ENCODE data around the gene METTL17. TPM values are rescaled to one million over a fixed set of nuclear protein-coding genes. Genes with fewer than 3 reads are reported as not detected.
"Not testable (repeated sequence)": the region's sequence is repeated elsewhere in the genome, so short reads cannot be mapped to it uniquely, and the experiment has no call there.

Gene METTL17
- total RNA-seq, 1 donor from 2014 or later = 62.7 TPM

DNA sequence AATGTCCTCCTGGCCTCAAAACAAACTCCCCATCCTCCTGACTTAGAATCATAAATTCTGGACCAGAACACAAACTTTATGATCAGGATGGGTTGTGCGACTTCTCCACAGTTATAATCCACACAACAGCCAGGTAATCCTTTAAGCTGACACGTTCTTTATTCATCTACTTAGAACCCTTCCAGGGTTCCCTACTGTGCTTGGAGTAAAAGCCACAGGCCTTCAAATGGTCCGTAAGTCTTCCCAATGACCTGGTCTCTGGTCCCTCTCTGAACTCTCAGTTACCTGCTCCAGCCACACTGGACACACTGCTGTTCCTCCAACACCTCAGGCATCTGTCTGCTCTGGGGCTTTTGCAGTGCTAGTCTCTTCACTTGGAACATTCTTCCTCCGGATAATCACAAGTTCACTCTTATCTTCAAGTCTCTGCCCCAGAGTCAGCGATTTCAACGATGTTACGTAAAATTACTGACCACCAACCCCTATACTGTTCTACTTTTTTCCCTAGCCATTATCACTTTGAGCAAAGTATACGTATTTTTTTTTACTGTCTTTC, 50.7 kb downstream of the METTL17 start:
- no peak overlapping the region for H3K27ac Mint-ChIP-seq (ENCODE audit: unreplicated experiment)
- no peak overlapping the region for H3K4me3 Mint-ChIP-seq (ENCODE audit: unreplicated experiment)
- no peaks in the 10 kb centered on the region for H3K36me3 Mint-ChIP-seq (ENCODE audit: low read depth, unreplicated experiment)
- no peak for DNase-seq (ENCODE audit: low spot score)
- TF ChIP-seq, protein P1, sequence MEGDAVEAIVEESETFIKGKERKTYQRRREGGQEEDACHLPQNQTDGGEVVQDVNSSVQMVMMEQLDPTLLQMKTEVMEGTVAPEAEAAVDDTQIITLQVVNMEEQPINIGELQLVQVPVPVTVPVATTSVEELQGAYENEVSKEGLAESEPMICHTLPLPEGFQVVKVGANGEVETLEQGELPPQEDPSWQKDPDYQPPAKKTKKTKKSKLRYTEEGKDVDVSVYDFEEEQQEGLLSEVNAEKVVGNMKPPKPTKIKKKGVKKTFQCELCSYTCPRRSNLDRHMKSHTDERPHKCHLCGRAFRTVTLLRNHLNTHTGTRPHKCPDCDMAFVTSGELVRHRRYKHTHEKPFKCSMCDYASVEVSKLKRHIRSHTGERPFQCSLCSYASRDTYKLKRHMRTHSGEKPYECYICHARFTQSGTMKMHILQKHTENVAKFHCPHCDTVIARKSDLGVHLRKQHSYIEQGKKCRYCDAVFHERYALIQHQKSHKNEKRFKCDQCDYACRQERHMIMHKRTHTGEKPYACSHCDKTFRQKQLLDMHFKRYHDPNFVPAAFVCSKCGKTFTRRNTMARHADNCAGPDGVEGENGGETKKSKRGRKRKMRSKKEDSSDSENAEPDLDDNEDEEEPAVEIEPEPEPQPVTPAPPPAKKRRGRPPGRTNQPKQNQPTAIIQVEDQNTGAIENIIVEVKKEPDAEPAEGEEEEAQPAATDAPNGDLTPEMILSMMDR (IDR thresholded peaks at IDR 0.05; ENCODE audit: unreplicated experiment) = no peak
- peaks cover 42% of the 10 kb centered on the region for H3K4me1 Mint-ChIP-seq (ENCODE audit: unreplicated experiment)
- H3K27me3 Mint-ChIP-seq (ENCODE audit: unreplicated experiment) = peaks cover 16% of the 10 kb centered on the region
- H3K9me3 Mint-ChIP-seq (ENCODE audit: unreplicated experiment) = no peaks in the 10 kb centered on the region

DNA sequence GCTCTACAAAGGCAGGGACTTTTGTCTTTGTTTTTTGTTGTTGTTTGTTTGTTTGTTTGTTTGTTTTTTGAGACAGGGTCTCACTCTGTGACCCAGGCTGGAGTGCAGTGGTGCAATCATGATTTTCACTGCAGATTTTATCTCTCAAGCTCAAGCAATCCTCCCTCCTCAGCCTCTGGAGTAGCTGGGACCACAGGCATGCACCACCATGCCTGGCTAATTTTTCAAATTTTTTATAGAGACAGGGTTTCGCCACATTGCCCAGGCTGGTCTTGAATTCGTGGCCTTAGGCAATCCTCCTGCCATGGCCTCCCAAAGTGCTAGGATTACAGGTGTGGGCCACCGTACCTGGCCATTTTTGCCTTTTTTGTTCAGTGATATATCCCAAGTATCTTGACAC, 51.2 kb downstream of the METTL17 start:
- not testable (repeated sequence) for DNase-seq (ENCODE audit: low spot score); H3K36me3 Mint-ChIP-seq (ENCODE audit: low read depth, unreplicated experiment); H3K4me3 Mint-ChIP-seq (ENCODE audit: unreplicated experiment); H3K27ac Mint-ChIP-seq (ENCODE audit: unreplicated experiment); H3K9me3 Mint-ChIP-seq (ENCODE audit: unreplicated experiment)
- H3K4me1 Mint-ChIP-seq (ENCODE audit: unreplicated experiment) = peaks cover 42% of the 10 kb centered on the region
- H3K27me3 Mint-ChIP-seq (ENCODE audit: unreplicated experiment) = peaks cover 15% of the 10 kb centered on the region

DNA sequence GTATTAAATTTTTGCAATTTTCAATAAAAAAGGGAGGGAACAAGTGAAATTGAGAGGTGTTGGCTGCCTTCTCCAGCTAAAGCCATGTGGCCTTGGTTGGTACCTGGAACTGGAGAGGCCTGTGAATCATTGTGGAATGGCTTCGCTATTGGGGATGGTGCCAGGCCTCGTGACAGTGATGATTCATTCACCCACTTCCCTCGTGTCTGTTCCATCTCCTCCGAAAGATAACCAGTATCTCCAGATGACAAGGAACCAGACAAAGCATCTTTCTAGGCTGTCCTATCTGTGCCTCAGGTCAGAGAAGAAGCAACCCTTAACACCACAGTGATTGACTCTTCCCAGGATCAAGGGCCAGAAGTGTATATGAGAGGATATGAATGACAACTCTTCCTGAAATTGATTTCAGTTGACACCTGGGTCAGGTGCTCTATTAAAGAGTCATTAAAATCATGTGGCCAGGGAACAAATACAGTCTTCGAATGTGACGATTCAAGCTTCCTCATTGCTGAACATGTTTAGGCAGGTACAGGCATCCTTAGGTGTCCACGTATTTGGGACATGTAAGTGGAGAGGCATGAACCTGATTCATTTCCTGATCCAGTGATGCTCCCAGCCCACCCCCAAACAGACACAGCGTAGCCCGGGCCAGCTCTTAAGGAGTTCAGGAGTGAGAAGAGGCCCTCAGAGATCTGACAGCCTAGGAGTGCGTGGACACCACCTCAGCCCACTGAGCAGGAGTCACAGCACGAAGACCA, 52.1 kb downstream of the METTL17 start, which contains the start of gene RNASE7:
TSS of gene RNASE7 (plus strand) at position 687 of the 758 bp plus-strand sequence. CDS start 631 bp downstream, outside the sequence.
- Mint-ChIP-seq H3K36me3 (ENCODE audit: low read depth, unreplicated experiment) (no peaks in the 10 kb centered on the region), H3K27me3 (ENCODE audit: unreplicated experiment) (peaks cover 12% of the 10 kb centered on the region), H3K4me1 (ENCODE audit: unreplicated experiment) (peaks cover 42% of the 10 kb centered on the region), H3K9me3 (ENCODE audit: unreplicated experiment) (no peaks in the 10 kb centered on the region), H3K4me3 (ENCODE audit: unreplicated experiment) (no peak within 1 kb of the TSS), H3K27ac (ENCODE audit: unreplicated experiment) (no peak within 1 kb of the TSS)
- TF ChIP-seq, protein P1 (IDR thresholded peaks at IDR 0.05; ENCODE audit: unreplicated experiment) = no peak
- no peak for DNase-seq (ENCODE audit: low spot score)

DNA sequence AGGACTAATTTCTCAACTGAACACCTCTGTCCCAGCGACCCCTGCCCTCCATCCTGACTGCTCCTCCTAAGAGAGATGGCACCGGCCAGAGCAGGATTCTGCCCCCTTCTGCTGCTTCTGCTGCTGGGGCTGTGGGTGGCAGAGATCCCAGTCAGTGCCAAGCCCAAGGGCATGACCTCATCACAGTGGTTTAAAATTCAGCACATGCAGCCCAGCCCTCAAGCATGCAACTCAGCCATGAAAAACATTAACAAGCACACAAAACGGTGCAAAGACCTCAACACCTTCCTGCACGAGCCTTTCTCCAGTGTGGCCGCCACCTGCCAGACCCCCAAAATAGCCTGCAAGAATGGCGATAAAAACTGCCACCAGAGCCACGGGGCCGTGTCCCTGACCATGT, 53.1 kb downstream of the METTL17 start:
- TF ChIP-seq, protein P1 (IDR thresholded peaks at IDR 0.05; ENCODE audit: unreplicated experiment) = no peak
- no peak for DNase-seq (ENCODE audit: low spot score)
- Mint-ChIP-seq H3K9me3 (ENCODE audit: unreplicated experiment) (no peaks in the 10 kb centered on the region), H3K4me3 (ENCODE audit: unreplicated experiment) (no peak overlapping the region), H3K27ac (ENCODE audit: unreplicated experiment) (no peak overlapping the region), H3K36me3 (ENCODE audit: low read depth, unreplicated experiment) (no peaks in the 10 kb centered on the region), H3K27me3 (ENCODE audit: unreplicated experiment) (peaks cover 11% of the 10 kb centered on the region), H3K4me1 (ENCODE audit: unreplicated experiment) (peaks cover 42% of the 10 kb centered on the region)

DNA sequence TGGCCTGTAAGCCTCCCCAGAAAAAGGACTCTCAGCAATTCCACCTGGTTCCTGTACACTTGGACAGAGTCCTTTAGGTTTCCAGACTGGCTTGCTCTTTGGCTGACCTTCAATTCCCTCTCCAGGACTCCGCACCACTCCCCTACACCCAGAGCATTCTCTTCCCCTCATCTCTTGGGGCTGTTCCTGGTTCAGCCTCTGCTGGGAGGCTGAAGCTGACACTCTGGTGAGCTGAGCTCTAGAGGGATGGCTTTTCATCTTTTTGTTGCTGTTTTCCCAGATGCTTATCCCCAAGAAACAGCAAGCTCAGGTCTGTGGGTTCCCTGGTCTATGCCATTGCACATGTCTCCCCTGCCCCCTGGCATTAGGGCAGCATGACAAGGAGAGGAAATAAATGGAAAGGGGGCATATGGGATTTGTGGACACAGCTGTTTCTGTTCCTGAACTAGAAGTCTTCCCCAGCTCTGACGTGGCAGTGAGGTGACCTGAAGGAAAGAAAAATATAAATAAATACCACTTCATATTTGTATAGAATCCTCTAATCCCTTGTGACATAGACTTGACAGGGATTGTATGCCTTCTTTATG, 53.7 kb downstream of the METTL17 start:
- H3K9me3 Mint-ChIP-seq (ENCODE audit: unreplicated experiment) = no peaks in the 10 kb centered on the region
- no peak overlapping the region for H3K27ac Mint-ChIP-seq (ENCODE audit: unreplicated experiment)
- DNase-seq (ENCODE audit: low spot score) = no peak
- TF ChIP-seq, protein P1 (IDR thresholded peaks at IDR 0.05; ENCODE audit: unreplicated experiment) = no peak
- H3K36me3 Mint-ChIP-seq (ENCODE audit: low read depth, unreplicated experiment) = no peaks in the 10 kb centered on the region
- H3K4me1 Mint-ChIP-seq (ENCODE audit: unreplicated experiment) = peaks cover 39% of the 10 kb centered on the region
- peaks cover 11% of the 10 kb centered on the region for H3K27me3 Mint-ChIP-seq (ENCODE audit: unreplicated experiment)
- no peak overlapping the region for H3K4me3 Mint-ChIP-seq (ENCODE audit: unreplicated experiment)

All from endothelial cell (in vitro differentiated cells).